Measurements from ENCODE around the gene ARL16. TPM values are rescaled to one million over a fixed set of nuclear protein-coding genes. Genes with fewer than 3 reads are reported as not detected.

ARL16 gene
- total RNA-seq, 3 donors from 2014 or later = 34.9 to 44.2 (median 37.5) TPM

DNA sequence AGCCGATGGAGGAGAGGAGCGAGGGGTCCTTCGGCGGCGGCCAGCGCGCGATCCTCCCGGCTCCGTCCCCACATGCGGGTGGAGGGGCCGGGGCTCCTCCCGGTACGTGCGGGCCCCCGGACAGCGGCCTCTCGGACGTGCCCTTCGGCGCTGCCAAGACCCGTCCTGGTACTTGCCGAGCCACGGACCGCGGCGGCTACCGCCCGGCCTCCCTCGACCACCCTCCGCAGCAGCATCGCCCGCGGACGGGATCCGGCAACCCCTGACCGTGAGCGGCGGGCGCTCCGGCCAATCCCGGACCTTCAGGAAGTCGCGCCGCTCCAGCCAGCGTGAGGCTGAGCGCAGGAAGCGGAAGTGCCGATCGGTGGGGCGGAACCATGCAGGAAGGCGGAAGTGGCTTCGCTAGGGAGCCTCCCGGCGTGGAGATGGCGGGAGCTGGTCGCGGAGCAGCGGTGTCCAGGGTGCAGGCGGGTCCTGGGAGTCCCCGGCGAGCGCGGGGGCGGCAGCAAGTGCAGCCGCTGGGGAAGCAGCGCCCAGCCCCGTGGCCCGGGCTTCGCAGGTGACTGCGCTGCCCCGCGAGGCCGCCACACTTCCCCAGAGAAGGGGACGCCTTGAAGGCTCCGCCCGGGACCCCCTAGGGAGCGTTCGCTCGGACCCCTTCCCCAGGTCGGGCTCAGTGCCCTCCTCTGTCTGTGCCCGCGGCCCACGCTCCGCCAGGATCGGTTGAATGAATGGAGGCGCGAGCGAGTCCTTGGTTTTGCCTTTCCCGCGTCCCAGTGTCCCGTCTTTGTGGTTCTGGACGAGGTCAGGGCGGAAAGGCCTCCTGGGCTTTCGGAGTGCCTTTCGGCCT lies 17.0 kb downstream of the ARL16 start, which contains the start of the genes CCDC137 and OXLD1:
TSS of gene CCDC137 (plus strand) at position 396 of the 850 bp plus-strand sequence. CDS start at position 426, 30 bp downstream.
TSS of gene OXLD1 (minus strand) at position 264 of the 850 bp plus-strand sequence. CDS start at position 236, 28 bp downstream.
- Histone ChIP-seq H3K9me3 (no peaks in the 10 kb centered on the region), H3K4me1 (peaks cover 0 to 13% of the 10 kb centered on the region in 2 donors), H3K36me3 (no peaks in the 10 kb centered on the region), H3K27ac (peak within 1 kb of the TSS; percentile 91 to 93), H3K27me3 (no peaks in the 10 kb centered on the region), H3K4me3 (peak within 1 kb of the TSS; percentile 78 to 99 (median 98))
- intact Hi-C loops (cut with DNase I; ENCODE audit: low total_unique reads) = no loop called here
- peak; percentile 93 to 96 for DNase-seq (ENCODE audit: low spot score in 2 of 2)
- TF ChIP-seq POLR2AphosphoS5 (IDR thresholded peaks at IDR 0.05) (peak; percentile 79 to 96 (median 93)), POLR2A (IDR thresholded peaks at IDR 0.05) (peak; percentile 79)
- TF ChIP-seq, protein P1, sequence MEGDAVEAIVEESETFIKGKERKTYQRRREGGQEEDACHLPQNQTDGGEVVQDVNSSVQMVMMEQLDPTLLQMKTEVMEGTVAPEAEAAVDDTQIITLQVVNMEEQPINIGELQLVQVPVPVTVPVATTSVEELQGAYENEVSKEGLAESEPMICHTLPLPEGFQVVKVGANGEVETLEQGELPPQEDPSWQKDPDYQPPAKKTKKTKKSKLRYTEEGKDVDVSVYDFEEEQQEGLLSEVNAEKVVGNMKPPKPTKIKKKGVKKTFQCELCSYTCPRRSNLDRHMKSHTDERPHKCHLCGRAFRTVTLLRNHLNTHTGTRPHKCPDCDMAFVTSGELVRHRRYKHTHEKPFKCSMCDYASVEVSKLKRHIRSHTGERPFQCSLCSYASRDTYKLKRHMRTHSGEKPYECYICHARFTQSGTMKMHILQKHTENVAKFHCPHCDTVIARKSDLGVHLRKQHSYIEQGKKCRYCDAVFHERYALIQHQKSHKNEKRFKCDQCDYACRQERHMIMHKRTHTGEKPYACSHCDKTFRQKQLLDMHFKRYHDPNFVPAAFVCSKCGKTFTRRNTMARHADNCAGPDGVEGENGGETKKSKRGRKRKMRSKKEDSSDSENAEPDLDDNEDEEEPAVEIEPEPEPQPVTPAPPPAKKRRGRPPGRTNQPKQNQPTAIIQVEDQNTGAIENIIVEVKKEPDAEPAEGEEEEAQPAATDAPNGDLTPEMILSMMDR (IDR thresholded peaks at IDR 0.05) = no peak

DNA sequence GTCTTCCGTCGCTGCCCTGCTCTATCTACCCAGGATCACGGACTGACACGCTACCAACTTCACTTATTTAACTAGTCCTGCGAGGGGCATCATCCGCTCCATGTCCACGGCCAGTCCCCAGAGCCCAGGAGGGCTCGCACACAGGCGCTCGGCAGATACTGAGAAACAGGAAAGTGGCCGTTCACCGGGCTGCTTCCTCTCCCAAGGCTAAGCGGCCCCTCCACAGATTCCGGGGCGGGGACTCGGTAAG lies 17.6 kb downstream of the ARL16 start:
- no peak for DNase-seq (ENCODE audit: low spot score in 2 of 2)
- no peaks in the 10 kb centered on the region for H3K27me3 ChIP-seq
- peak overlapping the region; percentile 78 to 99 (median 98) for H3K4me3 ChIP-seq
- no peaks in the 10 kb centered on the region for H3K9me3 ChIP-seq
- intact Hi-C loops (cut with DNase I; ENCODE audit: low total_unique reads) = no loop called here
- H3K4me1 ChIP-seq = peaks cover 0 to 13% of the 10 kb centered on the region in 2 donors
- no peak for TF ChIP-seq POLR2AphosphoS5 (IDR thresholded peaks at IDR 0.05)
- TF ChIP-seq, protein P1 (IDR thresholded peaks at IDR 0.05) = no peak
- TF ChIP-seq POLR2A (IDR thresholded peaks at IDR 0.05) = no peak
- peak overlapping the region; percentile 91 to 93 for H3K27ac ChIP-seq
- no peaks in the 10 kb centered on the region for H3K36me3 ChIP-seq

DNA sequence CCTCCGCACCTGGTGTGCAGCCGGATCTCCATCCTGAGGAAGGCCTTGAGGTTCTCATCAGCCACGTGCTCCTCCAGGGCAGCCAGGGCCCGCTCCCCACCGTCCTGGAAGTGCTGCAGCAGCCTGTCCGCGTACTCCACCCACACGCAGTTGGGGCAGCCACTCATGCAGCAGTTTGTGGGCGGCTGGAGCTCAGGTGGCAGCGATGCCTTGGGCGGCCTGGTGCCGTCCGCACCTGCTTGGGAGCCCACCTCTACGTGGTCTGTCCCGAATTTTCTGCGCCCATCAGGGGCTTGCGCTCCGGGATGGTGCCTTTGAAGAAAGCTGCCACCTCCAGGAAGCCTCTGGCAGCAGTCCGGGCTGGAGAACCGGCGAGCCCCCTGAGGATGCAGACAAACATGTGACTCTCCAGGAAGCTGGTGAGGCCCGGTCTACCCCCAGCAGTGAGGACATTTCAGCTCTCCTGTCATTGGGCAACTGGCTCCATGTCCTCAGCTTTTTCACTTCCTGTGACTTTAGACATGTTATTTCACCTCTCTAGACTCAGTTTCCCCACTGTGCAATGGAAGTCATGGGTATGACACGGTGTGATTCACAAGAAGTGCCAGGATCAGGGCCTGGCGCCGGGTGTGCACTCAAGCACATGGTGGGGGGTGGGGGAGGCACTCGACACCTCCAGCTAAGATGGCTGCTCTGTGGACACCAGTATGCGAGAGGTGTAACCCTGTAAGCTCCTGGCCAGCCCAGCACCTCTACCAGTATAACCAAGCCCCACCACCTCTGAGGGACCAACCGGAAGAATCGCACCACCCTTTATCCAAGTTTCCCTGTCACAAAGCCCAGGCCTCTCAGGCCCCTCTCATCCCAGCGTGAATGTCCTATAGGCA lies 18.1 kb downstream of the ARL16 start:
- Histone ChIP-seq H3K4me1 (peaks cover 0 to 13% of the 10 kb centered on the region in 2 donors), H3K36me3 (no peaks in the 10 kb centered on the region), H3K27ac (peak overlapping the region; percentile 91 to 93), H3K27me3 (no peaks in the 10 kb centered on the region), H3K9me3 (no peaks in the 10 kb centered on the region), H3K4me3 (peak overlapping the region; percentile 78 to 99 (median 98))
- TF ChIP-seq, protein P1 (IDR thresholded peaks at IDR 0.05) = no peak
- no peak for TF ChIP-seq POLR2A (IDR thresholded peaks at IDR 0.05)
- TF ChIP-seq POLR2AphosphoS5 (IDR thresholded peaks at IDR 0.05) = no peak
- intact Hi-C loops (cut with DNase I; ENCODE audit: low total_unique reads) = no loop called here
- DNase-seq (ENCODE audit: low spot score in 2 of 2) = no peak

DNA sequence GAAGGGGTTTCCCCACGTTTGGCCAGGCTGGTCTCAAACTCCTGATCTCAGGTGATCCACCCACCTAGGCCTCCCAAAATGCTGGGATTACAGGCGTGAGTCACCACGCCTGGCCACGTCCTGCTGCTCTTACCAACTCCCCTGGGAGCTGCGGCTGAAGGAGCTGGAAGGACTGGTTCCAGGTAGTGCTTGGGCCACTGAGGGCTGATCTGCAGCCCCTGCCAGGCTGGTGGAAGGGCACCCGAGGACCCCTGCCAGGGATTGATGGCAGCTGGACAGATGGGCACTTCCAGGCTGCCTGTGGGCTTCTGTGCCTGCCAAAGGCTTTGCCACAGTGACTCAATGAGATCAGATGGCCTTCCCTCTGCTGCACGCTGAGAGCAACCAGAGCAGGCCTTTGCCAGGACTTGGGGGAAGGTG lies 19.5 kb downstream of the ARL16 start:
- peaks cover 0 to 13% of the 10 kb centered on the region in 2 donors for H3K4me1 ChIP-seq
- H3K27ac ChIP-seq = no peak overlapping the region
- no peaks in the 10 kb centered on the region for H3K9me3 ChIP-seq
- intact Hi-C loops (cut with DNase I; ENCODE audit: low total_unique reads) = no loop called here
- no peak for DNase-seq (ENCODE audit: low spot score in 2 of 2)
- H3K36me3 ChIP-seq = no peaks in the 10 kb centered on the region
- no peaks in the 10 kb centered on the region for H3K27me3 ChIP-seq
- TF ChIP-seq POLR2A (IDR thresholded peaks at IDR 0.05) = no peak
- no peak for TF ChIP-seq POLR2AphosphoS5 (IDR thresholded peaks at IDR 0.05)
- TF ChIP-seq, protein P1 (IDR thresholded peaks at IDR 0.05) = no peak
- H3K4me3 ChIP-seq = no peak overlapping the region
